GM12878 (cell line): ENCODE measurements around the gene DZIP1L. TPM values are rescaled to one million over a fixed set of nuclear protein-coding genes. Genes with fewer than 3 reads are reported as not detected.

ENCODE experiments used
- ATAC-seq: fragments of 200-7000 bp; cut with Tn5 transposase; 3 replicates; pipeline ENCODE4 v1.9.1; 2020; ENCODE audit warnings: mild to moderate bottlenecking, moderate library complexity
- BruUV-seq: library from RNA; stranded (reverse); fragments of 400-500 nt; replicated peaks from 2 replicates; lab custom pipeline; 2021; lab: Mats Ljungman, UMichigan
- CTCF ChIA-PET: fragments of 300-600 bp; sonication (Branson Sonifier 250); formaldehyde crosslinking; extraction: SDS; loops from one replicate; lab custom pipeline; 2021; ENCODE audit warnings: inconsistent platforms; lab: Yijun Ruan, JAX
- POLR2A ChIA-PET: fragments of 350-600 bp; formaldehyde crosslinking; extraction: SDS; loops from one replicate; lab custom pipeline; 2021; ENCODE audit warnings: inconsistent platforms; lab: Charles Lee
- RAD21 ChIA-PET: fragments of 300-600 bp; sonication (Branson Sonifier 250); formaldehyde crosslinking; loops from one replicate; lab custom pipeline; 2023; ENCODE audit warnings: antibody characterized with exemption; ENCODE audit not compliant: unreplicated experiment; lab: Charles Lee
- SMC1A ChIA-PET: fragments of 300-600 bp; sonication (Branson Sonifier 250); formaldehyde crosslinking; loops from one replicate; lab custom pipeline; 2023; ENCODE audit not compliant: unreplicated experiment, uncharacterized antibody; lab: Charles Lee
- DNase-seq: peaks from one replicate; pipeline ENCODE4 v3.0.0-alpha.2; 2011; ENCODE audit warnings: low read depth, low spot score
- FAIRE-seq: peaks from 3 replicates; lab custom pipeline; 2011; peaks lifted over from hg19 to GRCh38; lab: Jason Lieb, UNC
- H2AFZ ChIP-seq: 2 replicates; pipeline ENCODE4 v1.6.0; 2011; ENCODE audit warnings: low read depth, low read length, control low read depth; ENCODE audit not compliant: control insufficient read depth
- H3K27ac ChIP-seq: 2 replicates; pipeline ENCODE4 v1.5.1; 2011; ENCODE audit warnings: control low read depth; ENCODE audit not compliant: control insufficient read depth, insufficient read depth
- H3K27me3 ChIP-seq, 2 experiments: replicated peaks in 1 of 2; 2 replicates each; pipeline versions ENCODE4 v1.6.0 to v1.6.1; 2011; ENCODE audit warnings: low read length in 1 of 2; ENCODE audit not compliant: control insufficient read depth in 2 of 2, insufficient read depth in 2 of 2
- H3K36me3 ChIP-seq, 2 experiments: 2 replicates each; pipeline ENCODE4 v1.5.1; 2011; ENCODE audit warnings: low read length in 1 of 2; ENCODE audit not compliant: control insufficient read depth in 2 of 2, insufficient read depth in 2 of 2
- H3K4me1 ChIP-seq: 2 replicates; pipeline ENCODE4 v1.6.1; 2011; ENCODE audit warnings: mild to moderate bottlenecking, low read length, moderate library complexity, mixed read lengths; ENCODE audit not compliant: control insufficient read depth, insufficient read depth
- H3K4me2 ChIP-seq: 2 replicates; pipeline ENCODE4 v1.6.0; 2011; ENCODE audit warnings: control low read depth; ENCODE audit not compliant: control insufficient read depth, insufficient read depth
- H3K4me3 ChIP-seq: fragments of 200-600 bp; sonication (generic); 2 replicates; pipeline ENCODE4 v1.5.1; 2016
- H3K79me2 ChIP-seq: 2 replicates; pipeline ENCODE4 v1.6.0; 2011; ENCODE audit warnings: low read length; ENCODE audit not compliant: control insufficient read depth, insufficient read depth
- H3K9ac ChIP-seq: 2 replicates; pipeline ENCODE4 v1.8.0; 2011; ENCODE audit warnings: low read length, control low read depth, mixed read lengths; ENCODE audit not compliant: control insufficient read depth, insufficient read depth
- H3K9me3 ChIP-seq: replicated peaks from 3 replicates; pipeline ENCODE4 v1.5.1; 2011; ENCODE audit warnings: mild to moderate bottlenecking, low read length; ENCODE audit not compliant: control insufficient read depth, insufficient read depth
- H4K20me1 ChIP-seq: 2 replicates; pipeline ENCODE4 v1.6.0; 2011; ENCODE audit not compliant: control insufficient read depth, insufficient read depth
- ATF7 ChIP-seq: fragments of 450-650 bp; IDR thresholded peaks from 2 replicates; pipeline ENCODE4 v1.6.1; 2016; ENCODE audit warnings: low read depth, mild to moderate bottlenecking
- BACH1 ChIP-seq: fragments of 450-650 bp; IDR thresholded peaks from 2 replicates; pipeline ENCODE4 v1.6.1; 2017; ENCODE audit warnings: mild to moderate bottlenecking, borderline replicate concordance
- HDGF ChIP-seq: fragments of 450-650 bp; IDR thresholded peaks from 2 replicates; pipeline ENCODE4 v1.6.1; 2016; ENCODE audit warnings: antibody characterized with exemption
- MXI1 ChIP-seq: fragments of 150-350 bp; IDR thresholded peaks from 2 replicates; pipeline ENCODE4 v1.6.1; 2011; ENCODE audit warnings: low read depth, mild to moderate bottlenecking, inconsistent platforms, low read length, improper control_type of control experiment
- PAX5 ChIP-seq: IDR thresholded peaks from 2 replicates; pipeline ENCODE4 v1.6.1; 2011; ENCODE audit warnings: low read depth, low read length, borderline replicate concordance
- YBX1 ChIP-seq: fragments of 450-650 bp; IDR thresholded peaks from 2 replicates; pipeline ENCODE4 v1.6.1; 2016; ENCODE audit warnings: antibody characterized with exemption
- ZNF24 ChIP-seq: fragments of 450-650 bp; IDR thresholded peaks from 2 replicates; pipeline ENCODE4 v1.6.1; 2017; ENCODE audit warnings: antibody characterized with exemption, mild to moderate bottlenecking
- WGBS: methylation state at CpG from one replicate; pipeline ENCODE4 v1.1.6; 2016; ENCODE audit warnings: low lambda C conversion rate; ENCODE audit not compliant: insufficient replicate concordance, insufficient coverage; ENCODE audit errors: missing lambda C conversion rate; 5-methylcytosine and 5-hydroxymethylcytosine counted together
- in situ Hi-C: fragments of 300-500 bp; cut with MboI; formaldehyde crosslinking; loops from 9 replicates; pipeline ENCODE4 v1.14.3; 2018; ENCODE audit warnings: mixed read lengths
- intact Hi-C: fragments of 100-400 bp; cut with micrococcal nuclease; formaldehyde crosslinking; loops from one replicate; pipeline ENCODE4 v1.14.2; 2022; ENCODE audit not compliant: unreplicated experiment
- polyA plus RNA-seq, 11 experiments: library from polyadenylated mRNA; depleted of rRNA in 4 of 11; unstranded in 6 of 11; stranded (reverse) in 5 of 11; fragments of >200 nt; fragmentation: Nextera tagmentation in 4 of 11; fragmentation: Illumina TruSeq in 1 of 11; extraction: Ambion mirVana in 4 of 11; extraction: Trizol in 1 of 11; gene quantifications; 1 replicate in 1 of 11; 2 replicates in 10 of 11; pipeline versions ENCODE4 v1.2.1 to v1.2.3, GENCODE V29; 2011 to 2016; ENCODE audit warnings: inconsistent platforms in 2 of 11, missing spikeins in 2 of 11, low read depth in 1 of 11
- total RNA-seq, 4 experiments: library from RNA; depleted of rRNA in 3 of 4; stranded (reverse); fragments of >200 nt in 3 of 4; fragmentation: Illumina TruSeq in 1 of 4; extraction: Trizol in 1 of 4; gene quantifications; 2 replicates each; pipeline versions ENCODE4 v1.2.1 to v1.2.3, GENCODE V29; 2013 to 2021
- TF ChIP-seq, protein P1 (sequence below): fragments of 450-650 bp; IDR thresholded peaks from 2 replicates; pipeline ENCODE4 v1.6.1; 2014; ENCODE audit warnings: mild to moderate bottlenecking
- TF ChIP-seq, protein P2 (sequence below): fragments of 450-650 bp; formaldehyde crosslinking; IDR thresholded peaks from 2 replicates; pipeline ENCODE4 v1.4.0; 2022; ENCODE audit warnings: mild to moderate bottlenecking, moderate library complexity

Gene DZIP1L
- total and polyA plus RNA-seq, 10 of the 15 experiments (the other 5 are each of a cell fraction or from before 2014, with no cell fraction given) = not detected

DNA sequence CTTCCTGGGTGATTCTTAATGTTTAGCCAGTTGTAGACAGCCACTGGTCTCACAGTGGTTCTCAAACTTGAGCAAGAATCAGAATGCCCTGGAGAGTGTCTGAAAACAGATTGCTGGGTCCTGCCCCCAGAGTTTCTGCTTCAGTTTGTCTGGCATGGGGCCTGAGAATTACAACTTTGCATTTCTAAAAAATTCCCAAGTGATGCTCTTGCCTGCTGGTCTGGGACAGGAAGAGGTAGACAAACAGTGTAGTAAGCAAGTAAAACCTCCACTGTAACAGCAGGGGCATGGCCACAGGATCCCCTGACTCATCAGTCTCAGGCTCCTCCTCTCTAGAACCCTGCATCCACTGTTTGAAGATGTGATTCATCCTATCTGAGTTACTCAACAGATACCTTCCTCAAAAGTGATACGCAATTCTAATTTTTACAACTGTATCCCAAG, 36.5 kb downstream of the DZIP1L start:
- Histone ChIP-seq H3K4me3 (no peak overlapping the region), H3K9ac (no peak overlapping the region), H3K9me3 (no peaks in the 10 kb centered on the region), H3K79me2 (no peaks in the 10 kb centered on the region), H3K4me2 (no peak overlapping the region), H4K20me1 (no peaks in the 10 kb centered on the region), H3K27me3 (peaks cover 0 to 2% of the 10 kb centered on the region in 2 experiments; a peak in 2 of 4 replicates), H3K4me1 (peaks cover 8% of the 10 kb centered on the region), H2AFZ (no peak overlapping the region), H3K27ac (no peak overlapping the region), H3K36me3 (no peaks in the 10 kb centered on the region)
- FAIRE-seq (no peak), ATAC-seq (no peak), DNase-seq (no peak)
- TF ChIP-seq ZNF24 = no peak
- TF ChIP-seq YBX1 = no peak
- TF ChIP-seq BACH1 = no peak
- TF ChIP-seq ATF7 = no peak
- TF ChIP-seq, protein P1, sequence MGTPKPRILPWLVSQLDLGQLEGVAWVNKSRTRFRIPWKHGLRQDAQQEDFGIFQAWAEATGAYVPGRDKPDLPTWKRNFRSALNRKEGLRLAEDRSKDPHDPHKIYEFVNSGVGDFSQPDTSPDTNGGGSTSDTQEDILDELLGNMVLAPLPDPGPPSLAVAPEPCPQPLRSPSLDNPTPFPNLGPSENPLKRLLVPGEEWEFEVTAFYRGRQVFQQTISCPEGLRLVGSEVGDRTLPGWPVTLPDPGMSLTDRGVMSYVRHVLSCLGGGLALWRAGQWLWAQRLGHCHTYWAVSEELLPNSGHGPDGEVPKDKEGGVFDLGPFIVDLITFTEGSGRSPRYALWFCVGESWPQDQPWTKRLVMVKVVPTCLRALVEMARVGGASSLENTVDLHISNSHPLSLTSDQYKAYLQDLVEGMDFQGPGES = no peak
- TF ChIP-seq, protein P2, sequence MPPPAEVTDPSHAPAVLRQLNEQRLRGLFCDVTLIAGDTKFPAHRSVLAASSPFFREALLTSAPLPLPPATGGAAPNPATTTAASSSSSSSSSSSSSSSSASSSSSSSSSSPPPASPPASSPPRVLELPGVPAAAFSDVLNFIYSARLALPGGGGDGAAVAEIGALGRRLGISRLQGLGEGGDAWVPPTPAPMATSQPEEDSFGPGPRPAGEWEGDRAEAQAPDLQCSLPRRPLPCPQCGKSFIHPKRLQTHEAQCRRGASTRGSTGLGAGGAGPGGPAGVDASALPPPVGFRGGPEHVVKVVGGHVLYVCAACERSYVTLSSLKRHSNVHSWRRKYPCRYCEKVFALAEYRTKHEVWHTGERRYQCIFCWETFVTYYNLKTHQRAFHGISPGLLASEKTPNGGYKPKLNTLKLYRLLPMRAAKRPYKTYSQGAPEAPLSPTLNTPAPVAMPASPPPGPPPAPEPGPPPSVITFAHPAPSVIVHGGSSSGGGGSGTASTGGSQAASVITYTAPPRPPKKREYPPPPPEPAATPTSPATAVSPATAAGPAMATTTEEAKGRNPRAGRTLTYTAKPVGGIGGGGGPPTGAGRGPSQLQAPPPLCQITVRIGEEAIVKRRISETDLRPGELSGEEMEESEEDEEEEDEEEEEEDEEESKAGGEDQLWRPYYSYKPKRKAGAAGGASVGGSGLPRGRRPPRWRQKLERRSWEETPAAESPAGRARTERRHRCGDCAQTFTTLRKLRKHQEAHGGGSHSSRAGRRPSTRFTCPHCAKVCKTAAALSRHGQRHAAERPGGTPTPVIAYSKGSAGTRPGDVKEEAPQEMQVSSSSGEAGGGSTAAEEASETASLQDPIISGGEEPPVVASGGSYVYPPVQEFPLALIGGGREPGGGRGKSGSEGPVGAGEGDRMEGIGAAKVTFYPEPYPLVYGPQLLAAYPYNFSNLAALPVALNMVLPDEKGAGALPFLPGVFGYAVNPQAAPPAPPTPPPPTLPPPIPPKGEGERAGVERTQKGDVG (CRISPR knock-in tag) = no peak
- TF ChIP-seq PAX5 = no peak
- no peak for TF ChIP-seq HDGF
- no peak for TF ChIP-seq MXI1
- POLR2A ChIA-PET = no interaction called here
- RAD21 ChIA-PET = no interaction called here
- intact Hi-C loops = no loop called here
- in situ Hi-C loops = no loop called here
- SMC1A ChIA-PET = interaction anchor here (1.6 kb wide), 1 partner anchor 8 kb away, joined by 3 read pairs; no protein-coding TSS in a partner anchor
- WGBS = 0% methylated on average over 1 of the region's 1 CpG
- CTCF ChIA-PET = interaction anchor here (0.7 kb wide), 1 partner anchor 1133 kb away, joined by 4 read pairs; no protein-coding TSS in a partner anchor
- BruUV-seq = no TSS peak
